Kidney (tissue), 14 donors: ENCODE results near the gene GAA. TPM values are rescaled to one million over a fixed set of nuclear protein-coding genes. Genes with fewer than 3 reads are reported as not detected.

Experiments
- DNase-seq, 5 donors: peaks; one replicate each; pipeline ENCODE4 v3.0.0-alpha.2; 2013 to 2020
- FAIRE-seq: peaks from 2 replicates; lab custom pipeline; 2012; peaks lifted over from hg19 to GRCh38; lab: Jason Lieb, UNC
- H3K27ac ChIP-seq, 2 donors: one replicate each; pipeline ENCODE4 v1.7.0; 2013; ENCODE audit warnings: low read depth in 2 of 2, low read length in 2 of 2, inconsistent platforms in 1 of 2
- H3K27me3 ChIP-seq: one replicate; pipeline ENCODE4 v1.7.1; 2013; ENCODE audit warnings: low read length, inconsistent platforms; ENCODE audit not compliant: control insufficient read depth, insufficient read depth
- H3K36me3 ChIP-seq, 3 donors: one replicate each; pipeline versions ENCODE4 v1.7.0 to v1.7.1; 2013; ENCODE audit warnings: low read length in 3 of 3, control low read depth in 1 of 3, inconsistent platforms in 1 of 3; ENCODE audit not compliant: insufficient read depth in 3 of 3, control insufficient read depth in 2 of 3
- H3K4me1 ChIP-seq, 3 donors: one replicate each; pipeline versions ENCODE4 v1.7.0 to v1.7.1; 2013; ENCODE audit warnings: low read length in 3 of 3, inconsistent platforms in 1 of 3, low read depth in 1 of 3; ENCODE audit not compliant: control insufficient read depth in 2 of 3, insufficient read depth in 2 of 3
- H3K4me3 ChIP-seq, 3 donors: one replicate each; pipeline versions ENCODE4 v1.7.0 to v1.8.1; 2013; ENCODE audit warnings: low read length in 3 of 3, control low read depth in 1 of 3, inconsistent platforms in 1 of 3
- H3K9ac ChIP-seq, 3 donors: one replicate each; pipeline versions ENCODE4 v1.7.0 to v1.7.1; 2013; ENCODE audit warnings: low read length in 3 of 3, control low read depth in 1 of 3, inconsistent platforms in 1 of 3
- H3K9me3 ChIP-seq, 3 donors: one replicate each; pipeline versions ENCODE4 v1.7.0 to v1.7.1; 2013; ENCODE audit warnings: low read length in 3 of 3, control low read depth in 1 of 3, inconsistent platforms in 1 of 3; ENCODE audit not compliant: control insufficient read depth in 2 of 3, insufficient read depth in 1 of 3
- CTCF ChIP-seq: IDR thresholded peaks from 3 replicates; pipeline ENCODE4 v1.5.1; 2012; ENCODE audit warnings: mild to moderate bottlenecking, moderate library complexity, borderline replicate concordance; ENCODE audit not compliant: insufficient read depth; ENCODE audit errors: extremely low read depth
- intact Hi-C: fragments of 100-400 bp; cut with DNase I; formaldehyde crosslinking; loops from one replicate; pipeline ENCODE4 v1.11.1; 2022
- polyA plus RNA-seq: library from polyadenylated mRNA; stranded (reverse); fragments of 350-450 nt; fragmentation: Illumina TruSeq; extraction: RNeasy Lipid Tissue Mini Kit (QIAGEN cat#74804); gene quantifications from one replicate; pipeline ENCODE4 v1.2.3, GENCODE V29; 2014; ENCODE audit warnings: low read depth, low replicate concordance; ENCODE audit not compliant: insufficient read depth
- total RNA-seq: library from RNA; stranded (reverse); fragmentation: NEBNext Ultra II Directional; extraction: Animal tissue kit (Norgen Biotek cat#: 25700); gene quantifications from one replicate; pipeline ENCODE4 v1.2.1, GENCODE V29; 2021
- donor health status: control.
- donor health status: control.
- donor health status: control.
- donor health status: control.
- donor health status: control.
- donor health status: DM: yes; HTN: yes; CAD: no.
- donor health status: Normal renal cell carcinoma (clear cell type).

The GAA gene
- total and polyA plus RNA-seq, 2 donors from 2014 or later = 62.3 to 78.7 TPM

- peaks cover 3 to 21% (median 8%) of the 10 kb centered on the region in 3 donors for H3K4me1 ChIP-seq
- H3K27ac ChIP-seq = peak overlapping the region; percentile 95
- H3K27me3 ChIP-seq = no peaks in the 10 kb centered on the region
- no peak for TF ChIP-seq CTCF
- FAIRE-seq (no peak), DNase-seq (peak in 1 of 5 donors; percentile 69)
- H3K4me3 ChIP-seq = peak overlapping the region in 2 of 3 donors; percentile 60 to 62
- H3K9me3 ChIP-seq = no peaks in the 10 kb centered on the region
- H3K9ac ChIP-seq = peak overlapping the region in 2 of 3 donors; percentile 52 to 89
- H3K36me3 ChIP-seq = no peaks in the 10 kb centered on the region
- intact Hi-C loops = no loop called here
These were observed 30.8 kb upstream of the GAA start for GRCh38 chr17:80070375-80071115.

- intact Hi-C loops = no loop called here
- Histone ChIP-seq H3K27me3 (no peaks in the 10 kb centered on the region), H3K4me3 (peak overlapping the region in 2 of 3 donors; percentile 60 to 62), H3K27ac (peak overlapping the region; percentile 95), H3K36me3 (no peaks in the 10 kb centered on the region), H3K4me1 (peaks cover 3 to 21% (median 8%) of the 10 kb centered on the region in 3 donors), H3K9ac (peak overlapping the region in 2 of 3 donors; percentile 52 to 89), H3K9me3 (no peaks in the 10 kb centered on the region)
- no peak for TF ChIP-seq CTCF
- DNase-seq = peak in 1 of 5 donors; percentile 90
- FAIRE-seq = no peak
These were observed 30.1 kb upstream of the GAA start for GRCh38 chr17:80071116-80071841.

- intact Hi-C loops = no loop called here
- no peaks in the 10 kb centered on the region for H3K36me3 ChIP-seq
- no peak overlapping the region for H3K27ac ChIP-seq
- H3K4me3 ChIP-seq = no peak overlapping the region
- H3K9ac ChIP-seq = no peak overlapping the region
- DNase-seq (peak in 1 of 5 donors; percentile 8), FAIRE-seq (no peak)
- H3K4me1 ChIP-seq = peaks cover 3 to 21% (median 8%) of the 10 kb centered on the region in 3 donors
- no peaks in the 10 kb centered on the region for H3K27me3 ChIP-seq
- TF ChIP-seq CTCF = no peak
- H3K9me3 ChIP-seq = no peaks in the 10 kb centered on the region
These were observed 29.0 kb upstream of the GAA start for GRCh38 chr17:80072410-80072809.
